BJ (cell line): ENCODE data around the gene MRPS9. TPM values are rescaled to one million over a fixed set of nuclear protein-coding genes. Genes with fewer than 3 reads are reported as not detected.
A peak's percentile ranks its signal among the peaks of the same experiment; 100 is the strongest.

Experiments
- CTCF ChIA-PET: fragments of 350-600 bp; formaldehyde crosslinking; extraction: SDS; loops from one replicate; lab custom pipeline; 2021; ENCODE audit warnings: antibody characterized with exemption, inconsistent platforms; lab: Yijun Ruan, JAX
- POLR2A ChIA-PET: fragments of 300-600 bp; sonication (Branson Sonifier 250); formaldehyde crosslinking; extraction: SDS; loops from one replicate; lab custom pipeline; 2021; ENCODE audit warnings: antibody characterized with exemption; lab: Charles Lee
- DNase-seq: peaks from one replicate; pipeline ENCODE4 v3.0.0-alpha.2; 2011; ENCODE audit warnings: low read depth
- H3K27me3 ChIP-seq: 2 replicates; pipeline ENCODE4 v1.6.0; 2011; ENCODE audit warnings: low read length; ENCODE audit not compliant: control insufficient read depth, insufficient read depth
- H3K36me3 ChIP-seq: 2 replicates; pipeline ENCODE4 v1.5.1; 2011; ENCODE audit warnings: low read length; ENCODE audit not compliant: control insufficient read depth, insufficient read depth
- H3K4me3 ChIP-seq: 2 replicates; pipeline ENCODE4 v1.5.1; 2011; ENCODE audit warnings: low read depth, mild to moderate bottlenecking, control low read depth, low read length
- CTCF ChIP-seq: IDR thresholded peaks from 2 replicates; pipeline ENCODE4 v1.5.1; 2011; ENCODE audit warnings: low read depth, mild to moderate bottlenecking, control low read depth, inconsistent platforms, low read length, moderate library complexity; ENCODE audit not compliant: insufficient read depth
- polyA plus RNA-seq: library from polyadenylated mRNA; depleted of rRNA; stranded (reverse); fragments of >200 nt; gene quantifications from 2 replicates; pipeline ENCODE4 v1.2.3, GENCODE V29; 2011

MRPS9 gene
- polyA plus RNA-seq, 1 experiment, result 19.3 TPM

GRCh38 chr2:105034170-105034569, 3.7 kb upstream of the MRPS9 start:
- no peak for DNase-seq
- Histone ChIP-seq H3K36me3 (no peaks in the 10 kb centered on the region), H3K4me3 (no peak overlapping the region), H3K27me3 (no peaks in the 10 kb centered on the region)
- ChIA-PET CTCF (interaction anchor here (0.6 kb wide), 1 partner anchor 454 kb away, joined by 3 read pairs; no protein-coding TSS in a partner anchor), POLR2A (no interaction called here)
- no peak for TF ChIP-seq CTCF

GRCh38 chr2:105038383-105039061, 653 bp downstream of the MRPS9 start:
- no peaks in the 10 kb centered on the region for H3K36me3 ChIP-seq
- H3K4me3 ChIP-seq, result peak overlapping the region; percentile 74
- DNase-seq, result no peak
- ChIA-PET POLR2A (no interaction called here), CTCF (no interaction called here)
- H3K27me3 ChIP-seq, result no peaks in the 10 kb centered on the region
- TF ChIP-seq CTCF, result no peak

GRCh38 chr2:105039559-105039958, 1.7 kb downstream of the MRPS9 start:
- TF ChIP-seq CTCF, result no peak
- Histone ChIP-seq H3K4me3 (no peak overlapping the region), H3K36me3 (no peaks in the 10 kb centered on the region), H3K27me3 (no peaks in the 10 kb centered on the region)
- ChIA-PET POLR2A (no interaction called here), CTCF (no interaction called here)
- no peak for DNase-seq

DNA sequence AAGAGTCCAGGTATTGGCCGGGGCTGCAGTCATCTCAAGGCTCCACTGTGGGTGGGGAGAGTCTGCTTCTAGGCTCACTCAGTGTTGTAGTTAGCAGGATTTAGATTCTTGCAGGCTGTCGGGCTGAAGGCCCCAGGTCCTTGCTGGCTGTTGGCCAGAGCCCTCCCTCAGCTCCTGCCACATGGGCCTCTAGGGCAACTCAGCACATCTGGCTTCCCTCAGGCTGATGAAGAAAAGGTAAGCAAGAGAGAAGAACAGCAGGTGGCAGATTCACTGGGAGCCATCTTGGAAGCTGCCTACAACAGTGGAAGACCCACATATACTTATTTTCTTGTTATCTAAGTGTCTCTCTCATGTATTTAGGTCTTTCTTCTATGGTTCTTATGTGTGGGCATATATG, 4.3 kb downstream of the MRPS9 start:
- no peak for DNase-seq
- Histone ChIP-seq H3K36me3 (no peaks in the 10 kb centered on the region), H3K27me3 (no peaks in the 10 kb centered on the region), H3K4me3 (no peak overlapping the region)
- ChIA-PET POLR2A (no interaction called here), CTCF (interaction anchor here (0.6 to 1.1 kb wide), 2 partner anchors 17 to 193 kb away, joined by 3 read pairs; no protein-coding TSS in a partner anchor)
- TF ChIP-seq CTCF, result no peak

GRCh38 chr2:105052773-105053172, 14.9 kb downstream of the MRPS9 start:
- DNase-seq, result no peak
- Histone ChIP-seq H3K27me3 (no peaks in the 10 kb centered on the region), H3K4me3 (no peak overlapping the region), H3K36me3 (no peaks in the 10 kb centered on the region)
- ChIA-PET POLR2A (no interaction called here), CTCF (no interaction called here)
- no peak for TF ChIP-seq CTCF
